K562 (cell line): ENCODE results near the gene ST14. TPM values are rescaled to one million over a fixed set of nuclear protein-coding genes. Genes with fewer than 3 reads are reported as not detected.

Source experiments
- ATAC-seq: fragments of 200-7000 bp; cut with Tn5 transposase; 3 replicates; pipeline ENCODE4 v1.9.1; 2020; ENCODE audit warnings: moderate library complexity
- BruUV-seq: library from RNA; stranded (reverse); fragments of 400-500 nt; replicated peaks from 2 replicates; lab custom pipeline; 2021; lab: Mats Ljungman, UMichigan
- CTCF ChIA-PET: fragments of 300-600 bp; formaldehyde crosslinking; extraction: SDS; loops from one replicate; lab custom pipeline; 2021; ENCODE audit warnings: low intra/inter-chr PET ratio; lab: Yijun Ruan, JAX
- POLR2A ChIA-PET: fragments of 300-600, 350-650 bp; sonication (Branson Sonifier 250); formaldehyde crosslinking; extraction: SDS; loops from one replicate; lab custom pipeline; 2021; ENCODE audit warnings: antibody characterized with exemption, inconsistent platforms; lab: Yijun Ruan, JAX
- DNase-seq, 4 experiments: peaks; one replicate each; pipeline versions ENCODE4 v3.0.0 to v3.0.0-alpha.2; 2011 to 2018; ENCODE audit warnings: low spot score in 3 of 4, mixed read lengths in 3 of 4; ENCODE audit errors: extremely low read depth in 1 of 4
- FAIRE-seq: peaks from 2 replicates; lab custom pipeline; 2011; peaks lifted over from hg19 to GRCh38; lab: Jason Lieb, UNC
- H2AFZ ChIP-seq: 2 replicates; pipeline ENCODE4 v1.6.0; 2011; ENCODE audit warnings: low read depth, low read length, control low read depth, inconsistent platforms
- H3K27ac ChIP-seq: fragments of 200-600 bp; 3 replicates; pipeline ENCODE4 v1.8.0; 2011; ENCODE audit warnings: low read depth, mild to moderate bottlenecking, control low read depth, inconsistent platforms, low read length, moderate library complexity, mixed read lengths; ENCODE audit errors: extremely low read depth
- H3K27me3 ChIP-seq, 2 experiments: fragments of 300-600 bp in 1 of 2; 2 replicates in 1 of 2; 3 replicates in 1 of 2; pipeline versions ENCODE4 v1.6.0 to v1.8.0; 2011; ENCODE audit warnings: inconsistent platforms in 2 of 2, low read length in 2 of 2, mild to moderate bottlenecking in 1 of 2, mixed read lengths in 1 of 2, moderate library complexity in 1 of 2; ENCODE audit not compliant: control insufficient read depth in 2 of 2, insufficient read depth in 2 of 2
- H3K36me3 ChIP-seq: fragments of 300-600 bp; 3 replicates; pipeline ENCODE4 v1.8.0; 2011; ENCODE audit warnings: mild to moderate bottlenecking, low read length, inconsistent platforms; ENCODE audit not compliant: control insufficient read depth, insufficient read depth
- H3K4me1 ChIP-seq, 2 experiments: fragments of 200-600 bp in 1 of 2; replicated peaks in 1 of 2; 2 replicates in 1 of 2; 3 replicates in 1 of 2; pipeline versions ENCODE4 v1.5.1 to v1.8.0; 2011; ENCODE audit warnings: inconsistent platforms in 2 of 2, low read length in 2 of 2, mild to moderate bottlenecking in 1 of 2, mixed read lengths in 1 of 2, moderate library complexity in 1 of 2; ENCODE audit not compliant: control insufficient read depth in 2 of 2, insufficient read depth in 2 of 2
- H3K4me2 ChIP-seq: 2 replicates; pipeline ENCODE4 v1.6.1; 2011; ENCODE audit warnings: low read length, control low read depth, inconsistent platforms, mixed read lengths; ENCODE audit not compliant: insufficient read depth
- H3K4me3 ChIP-seq: fragments of 200-600 bp; sonication (generic), shearing (Covaris generic); 2 replicates; pipeline ENCODE4 v1.5.1; 2016; ENCODE audit warnings: control low read depth, inconsistent platforms
- H3K79me2 ChIP-seq: fragments of 200-600 bp; 3 replicates; pipeline ENCODE4 v1.8.0; 2011; ENCODE audit warnings: low read length, inconsistent platforms; ENCODE audit not compliant: control insufficient read depth, insufficient read depth
- H3K9ac ChIP-seq, 2 experiments: 2 replicates each; pipeline versions ENCODE4 v1.6.0 to v1.6.1; 2011; ENCODE audit warnings: low read depth in 2 of 2, low read length in 2 of 2, control low read depth in 1 of 2, inconsistent platforms in 1 of 2, mild to moderate bottlenecking in 1 of 2, mixed read lengths in 1 of 2; ENCODE audit not compliant: insufficient read depth in 1 of 2
- H3K9me1 ChIP-seq: one replicate; pipeline ENCODE4 v1.6.0; 2011; ENCODE audit warnings: inconsistent platforms, mild to moderate bottlenecking, low read length, moderate library complexity; ENCODE audit not compliant: control insufficient read depth, insufficient read depth
- H3K9me3 ChIP-seq: replicated peaks from 2 replicates; pipeline ENCODE4 v1.5.1; 2011; ENCODE audit warnings: low read depth, low read length, inconsistent platforms; ENCODE audit not compliant: control insufficient read depth, insufficient read depth
- H4K20me1 ChIP-seq: replicated peaks from 2 replicates; pipeline ENCODE4 v1.6.1; 2011; ENCODE audit warnings: low read length, inconsistent platforms, mixed read lengths; ENCODE audit not compliant: control insufficient read depth, insufficient read depth
- ARHGAP35 ChIP-seq: fragments of 450-650 bp; IDR thresholded peaks from 2 replicates; pipeline ENCODE4 v1.6.1; 2018; ENCODE audit not compliant: partially characterized antibody
- CSDE1 ChIP-seq, 2 experiments: fragments of 450-650 bp; IDR thresholded peaks; 2 replicates each; pipeline ENCODE4 v1.6.1; 2016; ENCODE audit warnings: mild to moderate bottlenecking in 1 of 2
- GABPB2 ChIP-seq: fragments of 250-450 bp; sonication (Bioruptor Pico); conservative IDR thresholded peaks from 2 replicates; pipeline ENCODE4 v1.5.1; 2021; ENCODE audit warnings: mild to moderate bottlenecking
- NCOA4 ChIP-seq: fragments of 450-650 bp; IDR thresholded peaks from 2 replicates; pipeline ENCODE4 v1.6.1; 2018; ENCODE audit warnings: mild to moderate bottlenecking; ENCODE audit not compliant: partially characterized antibody
- NONO ChIP-seq, 2 experiments: fragments of 200-400 bp in 1 of 2; fragments of 450-650 bp in 1 of 2; formaldehyde crosslinking in 1 of 2; IDR thresholded peaks; 2 replicates each; pipeline ENCODE4 v1.6.1; 2017; ENCODE audit warnings: low read depth in 2 of 2, mild to moderate bottlenecking in 2 of 2, moderate library complexity in 2 of 2, low read length in 1 of 2
- RAD51 ChIP-seq: fragments of 450-650 bp; IDR thresholded peaks from 2 replicates; pipeline ENCODE4 v1.7.1; 2016; ENCODE audit warnings: low read depth, mild to moderate bottlenecking, borderline replicate concordance
- RBM34 ChIP-seq: fragments of 200-400 bp; formaldehyde crosslinking; IDR thresholded peaks from 2 replicates; pipeline ENCODE4 v1.6.1; 2018; ENCODE audit warnings: low read length, borderline replicate concordance; ENCODE audit not compliant: insufficient read depth
- SIN3B ChIP-seq: fragments of 450-650 bp; IDR thresholded peaks from 2 replicates; pipeline ENCODE4 v1.6.1; 2017; ENCODE audit warnings: low read depth, mild to moderate bottlenecking, moderate library complexity
- TAL1 ChIP-seq: fragments of 450-650 bp; IDR thresholded peaks from 2 replicates; pipeline ENCODE4 v1.6.1; 2016; ENCODE audit warnings: mild to moderate bottlenecking
- ZNF121 ChIP-seq: sonication (generic); formaldehyde crosslinking; conservative IDR thresholded peaks from 2 replicates; pipeline ENCODE4 v1.8.0; 2022; ENCODE audit warnings: missing genetic modification reagents
- ZNF311 ChIP-seq: fragments of 250-450 bp; sonication (Bioruptor Pico); IDR thresholded peaks from 2 replicates; pipeline ENCODE4 v1.4.0; 2020; ENCODE audit warnings: mild to moderate bottlenecking, moderate library complexity
- ZNF668 ChIP-seq: fragments of 250-450 bp; sonication (Bioruptor Pico); IDR thresholded peaks from 2 replicates; pipeline ENCODE4 v1.8.0; 2022; ENCODE audit warnings: mild to moderate bottlenecking, inconsistent platforms
- WGBS: fragments of 100-300 bp; shearing (Covaris generic); methylation state at CpG from one replicate; pipeline ENCODE4 v1.1.6; 2016; ENCODE audit warnings: low coverage, mixed read lengths; ENCODE audit not compliant: insufficient coverage; ENCODE audit errors: missing lambda C conversion rate; 5-methylcytosine and 5-hydroxymethylcytosine counted together
- in situ Hi-C: fragments of 300-500 bp; cut with MboI; formaldehyde crosslinking; loops from 4 replicates; pipeline ENCODE4 v1.15.0; 2018; ENCODE audit warnings: inconsistent platforms, mixed read lengths
- intact Hi-C: fragments of 100-400 bp; cut with micrococcal nuclease; formaldehyde crosslinking; loops from 2 replicates; pipeline ENCODE4 v1.14.2; 2022
- polyA plus RNA-seq, 8 experiments: library from polyadenylated mRNA; depleted of rRNA in 4 of 8; stranded (reverse) in 5 of 8; unstranded in 3 of 8; fragments of >200 nt; fragmentation: Nextera tagmentation in 2 of 8; fragmentation: Illumina TruSeq in 1 of 8; extraction: Ambion mirVana in 2 of 8; extraction: Trizol in 1 of 8; gene quantifications; 2 replicates each; pipeline versions ENCODE4 v1.2.1 to v1.2.3, GENCODE V29; 2011 to 2014; ENCODE audit warnings: inconsistent platforms in 1 of 8, missing spikeins in 1 of 8
- total RNA-seq, 7 experiments: library from RNA; depleted of rRNA in 6 of 7; stranded (reverse); fragments of >200 nt in 6 of 7; fragmentation: Illumina TruSeq in 2 of 7; extraction: Trizol in 2 of 7; gene quantifications; 2 replicates each; pipeline versions ENCODE4 v1.2.1 to v1.2.3, GENCODE V29; 2011 to 2021; ENCODE audit warnings: low replicate concordance in 1 of 7
- TF ChIP-seq, protein P1 (sequence below): fragments of 450-650 bp; formaldehyde crosslinking; IDR thresholded peaks from 2 replicates; pipeline ENCODE4 v1.4.0; 2020; ENCODE audit warnings: mild to moderate bottlenecking, moderate library complexity

ST14 gene
- total and polyA plus RNA-seq, 9 of the 15 experiments (the other 6 are each of a cell fraction or from before 2014, with no cell fraction given) = 0.08 to 0.20 TPM; not detected in 7

- no peak overlapping the region for H3K4me3 ChIP-seq
- DNase-seq (no peak), FAIRE-seq (no peak), ATAC-seq (no peak)
- no peak for TF ChIP-seq RAD51
- TF ChIP-seq RBM34 = no peak
- TF ChIP-seq GABPB2 (CRISPR knock-in tag) = no peak
- TF ChIP-seq CSDE1 (IDR thresholded peaks at IDR 0.05) = no peak
- no peak for TF ChIP-seq ZNF668 (CRISPR knock-in tag)
- TF ChIP-seq ZNF121 (CRISPR knock-in tag) = no peak
- TF ChIP-seq, protein P1, sequence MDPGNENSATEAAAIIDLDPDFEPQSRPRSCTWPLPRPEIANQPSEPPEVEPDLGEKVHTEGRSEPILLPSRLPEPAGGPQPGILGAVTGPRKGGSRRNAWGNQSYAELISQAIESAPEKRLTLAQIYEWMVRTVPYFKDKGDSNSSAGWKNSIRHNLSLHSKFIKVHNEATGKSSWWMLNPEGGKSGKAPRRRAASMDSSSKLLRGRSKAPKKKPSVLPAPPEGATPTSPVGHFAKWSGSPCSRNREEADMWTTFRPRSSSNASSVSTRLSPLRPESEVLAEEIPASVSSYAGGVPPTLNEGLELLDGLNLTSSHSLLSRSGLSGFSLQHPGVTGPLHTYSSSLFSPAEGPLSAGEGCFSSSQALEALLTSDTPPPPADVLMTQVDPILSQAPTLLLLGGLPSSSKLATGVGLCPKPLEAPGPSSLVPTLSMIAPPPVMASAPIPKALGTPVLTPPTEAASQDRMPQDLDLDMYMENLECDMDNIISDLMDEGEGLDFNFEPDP (CRISPR knock-in tag) = no peak
- no peak for TF ChIP-seq SIN3B
- no peak for TF ChIP-seq NONO (IDR thresholded peaks at IDR 0.05; ENCODE audit: low read depth in 2 of 2, low read length in 1 of 2)
- no peak for TF ChIP-seq ARHGAP35
- TF ChIP-seq ZNF311 (CRISPR knock-in tag) = no peak
- TF ChIP-seq TAL1 = no peak
- no peak for TF ChIP-seq NCOA4
- no peaks in the 10 kb centered on the region for H3K9me3 ChIP-seq
- no peak overlapping the region; a peak in 1 of 4 replicates for H3K9ac ChIP-seq
- H2AFZ ChIP-seq = no peak overlapping the region
- peaks cover 69% of the 10 kb centered on the region for H3K36me3 ChIP-seq
- no peaks in the 10 kb centered on the region for H3K9me1 ChIP-seq
- H3K4me2 ChIP-seq = no peak overlapping the region
- intact Hi-C loops = no loop called here
- H3K27me3 ChIP-seq = no peaks in the 10 kb centered on the region
- WGBS = 84% methylated on average over 5 of the region's 5 CpGs
- BruUV-seq = no TSS peak
- in situ Hi-C loops = no loop called here
- peaks cover 0 to 7% of the 10 kb centered on the region in 2 experiments; a peak in 1 of 5 replicates for H3K4me1 ChIP-seq
- no peaks in the 10 kb centered on the region for H3K79me2 ChIP-seq
- no peaks in the 10 kb centered on the region for H4K20me1 ChIP-seq
- CTCF ChIA-PET = no interaction called here
- POLR2A ChIA-PET = interaction anchor here (1.0 kb wide), 1 partner anchor 12 kb away, joined by 3 read pairs; no protein-coding TSS in a partner anchor
- H3K27ac ChIP-seq = no peak overlapping the region
Measured at GRCh38 chr11:130120045-130120444, 39.5 kb upstream of the ST14 start.
